Hematopoietic multipotent progenitor cell treated with erythropoietin and hydrocortisone succinate and interleukin-3 and kit ligand, for 6 days (in vitro differentiated cells): ENCODE results near the gene KIRREL3.

Experiments
- DNase-seq: peaks from one replicate; pipeline ENCODE4 v3.0.0-alpha.2; 2015

Gene KIRREL3

DNA sequence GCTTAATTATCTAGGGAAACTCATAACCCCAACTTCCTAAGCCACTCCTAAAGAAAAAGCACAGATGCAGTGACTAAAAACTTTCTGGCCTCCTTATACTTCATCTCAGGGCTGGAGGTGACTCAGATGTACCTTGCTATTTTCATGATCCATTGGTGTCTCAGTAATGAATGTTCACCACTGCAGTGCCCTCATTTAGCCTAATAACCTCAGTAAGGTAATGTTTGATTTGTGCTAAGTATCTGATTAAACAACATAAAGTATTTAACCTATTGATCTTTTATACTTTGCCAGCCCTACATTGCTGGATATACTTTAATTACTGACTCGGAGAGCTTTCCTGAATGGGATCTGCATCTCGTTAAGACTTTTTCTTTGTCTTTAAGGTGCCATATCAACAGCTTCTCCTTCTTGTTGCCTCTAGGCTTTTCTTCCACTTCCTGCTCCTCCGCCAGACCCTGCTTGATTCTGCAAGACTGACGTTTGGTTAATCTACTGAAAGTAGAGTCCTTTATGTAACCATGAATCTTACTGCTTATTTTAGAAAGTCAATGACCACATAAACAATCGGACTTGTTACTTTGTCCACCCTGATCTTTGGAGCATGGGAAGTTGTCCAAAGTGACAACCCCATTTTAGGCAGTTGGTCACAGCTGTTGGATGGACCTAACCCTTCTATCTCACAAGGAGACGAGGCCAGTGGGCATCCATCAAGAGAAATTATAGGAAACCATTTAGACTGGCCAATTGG, 342.1 kb downstream of the KIRREL3 start:
- no peak for DNase-seq

- no peak for DNase-seq
Measured at GRCh38 chr11:126655807-126656128, 344.8 kb downstream of the KIRREL3 start.

GRCh38 chr11:126654886-126655806, 345.4 kb downstream of the KIRREL3 start:
- DNase-seq: no peak

DNA sequence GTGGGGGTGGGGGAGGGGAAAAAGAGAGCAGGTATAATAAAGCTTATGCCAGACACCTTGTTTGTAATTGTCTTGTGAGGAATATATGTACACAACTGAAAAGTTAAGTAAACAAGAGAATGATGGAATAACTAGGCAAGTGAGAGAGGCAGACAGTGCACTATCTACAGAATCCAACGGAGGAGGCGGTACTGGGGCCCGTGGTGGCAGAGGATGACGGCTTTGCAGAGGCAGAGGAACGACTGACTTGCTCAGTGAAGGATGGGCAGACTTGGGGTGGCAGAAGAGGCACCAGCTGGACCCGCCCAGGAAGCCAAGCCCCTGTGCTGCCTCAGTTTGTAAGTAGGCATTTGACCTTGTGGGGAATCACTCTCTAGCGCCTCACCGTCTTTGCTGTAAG, 347.5 kb downstream of the KIRREL3 start:
- DNase-seq: no peak

DNA sequence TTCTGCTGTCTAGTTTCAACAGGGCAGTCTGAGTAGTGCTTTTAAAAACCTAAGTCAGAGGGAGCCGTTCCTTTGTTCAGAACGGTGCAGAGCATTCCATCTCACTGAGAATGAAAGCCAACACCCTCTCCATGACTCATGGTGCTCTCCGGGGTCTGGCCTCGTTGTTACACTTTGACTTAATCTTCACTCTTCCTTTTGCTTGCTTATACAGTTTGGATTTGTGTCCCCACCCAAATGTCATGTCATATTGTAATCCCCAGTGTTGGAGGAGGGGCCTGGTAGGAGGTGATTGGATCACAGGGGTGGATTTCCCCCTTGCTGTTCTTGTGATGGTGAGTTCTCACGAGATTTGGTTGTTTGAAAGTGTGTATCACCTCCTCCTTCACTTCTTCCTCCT, 352.8 kb downstream of the KIRREL3 start:
- no peak for DNase-seq

- no peak for DNase-seq
Measured at GRCh38 chr11:126646701-126647557, 353.6 kb downstream of the KIRREL3 start.

- DNase-seq: no peak
Measured at GRCh38 chr11:126645186-126645585, 355.4 kb downstream of the KIRREL3 start.

DNA sequence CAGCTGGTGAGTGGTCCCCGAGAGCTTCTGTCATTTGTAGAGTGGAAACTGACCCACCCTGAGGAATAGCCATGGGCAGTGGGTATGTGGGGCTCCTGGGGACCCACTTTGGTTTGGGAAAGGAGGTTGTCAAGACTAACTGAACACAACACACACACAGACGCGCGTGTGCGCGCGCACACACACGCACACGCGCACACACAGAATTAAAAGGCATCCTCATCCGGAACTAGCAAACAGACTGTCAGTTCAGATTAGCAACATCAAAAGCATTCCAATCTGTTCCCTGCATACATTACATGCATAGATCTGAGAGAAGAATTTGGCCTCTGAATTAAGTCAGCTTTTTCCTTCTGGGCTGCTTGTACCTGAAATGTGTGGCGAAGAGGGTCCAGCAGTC, 360.4 kb downstream of the KIRREL3 start:
- no peak for DNase-seq

DNA sequence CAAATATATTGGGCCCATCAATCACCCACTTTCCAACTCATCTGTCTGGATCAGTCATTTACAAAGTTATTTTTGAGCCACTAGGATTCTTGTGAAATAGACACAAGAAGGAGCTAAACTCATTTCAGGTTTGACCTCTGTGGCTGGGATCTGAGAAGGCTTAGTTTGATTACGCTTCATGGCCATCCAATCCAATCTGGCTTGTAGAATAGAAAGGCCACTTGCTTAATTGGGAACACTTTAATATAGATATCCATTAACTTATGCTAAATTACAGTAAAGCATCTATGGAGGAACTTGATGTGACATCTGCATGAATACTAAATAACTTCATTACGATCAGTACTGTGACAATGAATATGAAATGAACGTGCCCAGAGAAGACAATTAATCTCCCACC, 360.9 kb downstream of the KIRREL3 start:
- no peak for DNase-seq

DNA sequence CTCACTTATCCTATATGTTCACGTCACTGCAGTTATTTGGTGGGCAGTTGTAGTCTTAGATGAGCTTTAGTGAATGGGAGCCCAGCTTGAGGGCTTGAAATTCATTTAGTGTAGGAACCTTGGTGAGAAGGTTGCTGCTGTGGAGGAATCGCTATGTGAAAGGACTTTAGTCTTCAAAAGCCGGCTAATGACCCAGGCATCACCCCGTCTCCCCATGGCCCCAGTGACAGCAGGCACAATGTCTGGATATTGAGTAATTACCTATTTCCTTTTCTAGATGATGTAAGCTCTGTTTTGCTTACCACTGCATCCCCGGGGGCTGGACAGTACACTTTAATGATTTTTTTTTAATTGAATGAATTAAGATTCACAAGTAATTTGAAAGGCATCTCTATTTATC, 361.9 kb downstream of the KIRREL3 start:
- DNase-seq: no peak

DNA sequence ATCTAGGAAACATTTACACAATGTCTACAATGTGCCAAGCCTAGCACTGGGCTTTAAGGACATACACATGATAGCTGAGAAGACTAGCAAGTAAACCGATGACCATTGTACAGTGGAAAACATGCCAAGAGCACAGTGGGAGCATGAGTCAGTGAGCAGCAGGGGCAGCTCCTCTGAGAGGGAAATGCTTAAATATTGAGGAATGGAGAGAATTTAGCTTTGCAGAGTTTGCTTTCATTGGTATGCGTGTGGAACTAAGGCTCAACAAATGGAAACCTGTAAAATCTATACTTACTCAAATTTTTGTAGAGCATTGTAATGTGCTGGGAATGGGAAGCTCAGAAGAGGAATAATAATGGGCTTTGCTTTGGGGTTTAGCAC, 362.8 kb downstream of the KIRREL3 start:
- no peak for DNase-seq

DNA sequence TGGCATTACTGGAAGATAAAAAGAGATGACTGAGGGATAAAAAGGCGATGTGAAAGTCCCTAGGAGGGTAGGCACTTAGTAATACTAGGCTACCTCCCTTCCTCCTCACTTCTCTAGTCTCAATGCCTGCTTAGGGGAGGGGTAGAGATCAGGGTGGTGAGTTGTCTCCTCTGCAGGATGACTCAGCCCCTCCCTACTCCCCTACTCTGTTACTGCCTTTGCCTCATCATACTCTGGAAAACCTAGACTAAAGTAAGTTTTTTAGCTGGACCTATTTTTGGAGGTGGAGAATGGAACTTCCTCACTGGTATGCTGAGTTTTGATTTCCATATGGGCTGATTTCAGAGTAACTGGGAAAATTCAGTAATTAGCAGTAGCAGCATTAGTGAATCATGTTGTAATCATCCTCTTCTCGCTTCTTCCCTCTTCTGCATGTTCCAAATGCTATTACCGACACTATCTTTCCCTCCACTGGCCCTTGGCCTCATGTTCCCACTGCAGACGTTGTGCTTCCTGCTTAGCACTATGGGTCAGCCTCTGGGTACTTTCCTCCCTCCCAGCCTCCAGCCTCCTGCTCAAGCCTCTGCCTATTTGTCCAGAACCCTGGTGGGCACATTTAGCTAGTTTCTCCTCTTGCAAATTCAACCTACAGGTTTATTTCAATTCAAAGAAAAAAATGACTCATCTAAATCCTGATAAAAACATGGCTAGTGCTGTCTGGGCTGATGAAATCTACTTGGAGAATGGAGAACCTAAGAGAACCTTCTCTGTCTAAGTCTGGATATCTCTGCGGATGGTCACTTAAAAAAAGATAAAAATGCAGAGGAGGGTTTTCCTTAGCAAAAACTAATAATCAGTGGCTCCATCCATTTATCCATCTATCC, 363.4 kb downstream of the KIRREL3 start:
- no peak for DNase-seq

- no peak for DNase-seq
Measured at GRCh38 chr11:126635511-126635910, 365.1 kb downstream of the KIRREL3 start.

GRCh38 chr11:126634963-126635362, 365.6 kb downstream of the KIRREL3 start:
- DNase-seq: no peak

GRCh38 chr11:126633330-126633729, 367.2 kb downstream of the KIRREL3 start:
- DNase-seq: no peak

DNA sequence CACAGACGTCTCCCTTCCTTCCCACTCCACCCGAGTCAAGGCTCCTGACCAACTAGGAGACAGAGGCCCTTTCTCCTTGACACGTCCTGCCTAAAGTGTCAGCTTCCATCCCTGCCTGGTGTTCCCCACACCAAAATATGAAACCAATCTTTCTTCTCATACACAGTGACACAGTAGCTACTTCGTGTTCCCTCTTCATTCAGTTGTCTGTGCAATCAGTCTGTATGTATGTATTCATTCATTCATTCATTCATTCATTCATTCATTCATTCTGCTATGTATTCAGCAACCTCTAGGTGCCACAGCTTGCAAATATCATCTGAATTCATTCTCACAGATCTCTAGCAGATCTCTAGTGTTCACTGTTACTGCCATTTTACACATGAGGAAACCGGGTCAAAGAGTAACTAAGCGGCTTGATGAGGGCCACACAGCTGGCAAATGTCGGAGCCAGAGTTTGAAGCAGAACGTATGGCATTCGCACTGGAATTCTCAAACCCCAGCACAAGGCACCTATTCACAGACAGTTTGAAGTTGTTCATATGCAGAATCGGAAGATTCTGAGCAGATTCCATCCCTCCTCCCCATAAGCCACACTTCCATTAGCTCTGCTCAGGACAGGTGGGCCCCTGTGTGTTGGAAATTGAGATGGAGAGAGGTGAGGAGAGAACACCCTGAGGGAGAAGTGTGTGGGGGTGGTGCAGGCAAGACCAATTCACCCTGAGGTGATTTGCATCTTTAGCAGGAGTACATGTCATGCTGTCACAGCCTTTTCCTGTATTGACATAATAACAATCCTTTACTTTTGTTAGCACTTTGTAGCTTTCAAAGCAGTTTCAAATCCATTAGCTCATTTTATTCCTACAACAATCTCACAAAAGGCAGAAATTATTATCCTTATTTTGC, 369.4 kb downstream of the KIRREL3 start:
- DNase-seq: no peak

DNA sequence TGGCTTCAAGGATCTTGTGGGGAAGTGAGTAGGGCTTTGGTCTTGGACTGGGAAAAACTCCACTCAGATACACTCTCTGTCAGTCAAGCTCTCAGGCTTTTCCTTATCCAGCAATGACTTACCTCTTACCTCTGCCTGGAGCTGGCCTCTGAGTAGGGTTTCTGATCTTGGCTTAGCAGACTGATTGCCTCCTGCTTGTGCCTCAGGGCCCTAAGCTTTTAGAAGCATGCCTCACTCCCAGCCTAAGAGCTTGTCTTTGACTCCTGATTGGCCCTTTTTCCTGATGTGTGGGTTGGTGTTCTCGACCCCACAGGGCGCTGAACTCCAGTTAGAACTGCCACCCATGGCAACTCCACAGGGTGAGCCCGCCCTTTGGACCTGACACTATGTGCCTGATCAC, 370.1 kb downstream of the KIRREL3 start:
- no peak for DNase-seq

GRCh38 chr11:126628790-126629621, 371.6 kb downstream of the KIRREL3 start:
- no peak for DNase-seq

- no peak for DNase-seq
Measured at GRCh38 chr11:126628450-126628789, 372.1 kb downstream of the KIRREL3 start.

DNA sequence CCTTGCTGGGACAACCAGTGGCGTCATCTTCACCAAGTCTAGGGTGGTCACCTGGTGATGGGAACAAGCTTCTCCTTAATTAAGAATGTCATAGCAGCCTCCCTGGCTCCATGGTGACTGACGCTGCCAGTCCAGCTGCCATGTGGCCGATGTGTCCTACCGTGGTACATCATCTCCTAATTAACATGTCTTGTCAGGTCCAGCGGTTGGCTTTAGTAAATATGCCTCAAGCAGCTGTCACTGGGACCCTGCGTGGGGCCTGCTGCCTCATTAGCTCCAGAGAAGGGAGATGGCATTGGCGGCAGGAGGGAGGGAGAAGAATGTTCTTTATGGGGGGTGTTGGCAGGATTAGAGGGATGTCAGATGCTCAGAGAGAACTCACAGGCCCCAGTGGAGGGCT, 373.1 kb downstream of the KIRREL3 start:
- no peak for DNase-seq
